Spinal cord (tissue), 10 donors: ENCODE results near the gene PNISR. TPM values are rescaled to one million over a fixed set of nuclear protein-coding genes. Genes with fewer than 3 reads are reported as not detected.

Experiments
- DNase-seq, 6 donors: peaks; one replicate each; pipeline versions ENCODE4 v3.0.0 to v3.0.0-alpha.2; 2013 to 2015; ENCODE audit warnings: low spot score in 6 of 6, low read depth in 4 of 6
- H3K27ac ChIP-seq: one replicate; pipeline ENCODE4 v1.5.1; 2013; ENCODE audit warnings: low read depth, low read length, control low read depth
- H3K27me3 ChIP-seq: one replicate; pipeline ENCODE4 v1.6.1; 2013; ENCODE audit warnings: low read length; ENCODE audit not compliant: control insufficient read depth, insufficient read depth
- H3K36me3 ChIP-seq: one replicate; pipeline ENCODE4 v1.6.1; 2013; ENCODE audit warnings: low read length; ENCODE audit not compliant: control insufficient read depth, insufficient read depth
- H3K4me1 ChIP-seq: one replicate; pipeline ENCODE4 v1.6.1; 2013; ENCODE audit warnings: low read length; ENCODE audit not compliant: control insufficient read depth, insufficient read depth
- H3K4me3 ChIP-seq: one replicate; pipeline ENCODE4 v1.5.1; 2013; ENCODE audit warnings: low read depth, low read length, control low read depth
- H3K9me3 ChIP-seq: one replicate; pipeline ENCODE4 v1.6.1; 2013; ENCODE audit warnings: low read length; ENCODE audit not compliant: control insufficient read depth, insufficient read depth
- WGBS: methylation state at CpG from one replicate; pipeline ENCODE4 v1.1.5; 2013; ENCODE audit warnings: missing lambda C conversion rate; ENCODE audit not compliant: insufficient coverage; 5-methylcytosine and 5-hydroxymethylcytosine counted together
- polyA plus RNA-seq, 2 donors: library from polyadenylated mRNA; unstranded; fragments of 120-200 nt; gene quantifications; one replicate each; pipeline ENCODE4 v1.2.1, GENCODE V29; 2013; ENCODE audit not compliant: insufficient read length in 2 of 2
- total RNA-seq, 2 donors: library from RNA; depleted of rRNA in 1 of 2; stranded (reverse); fragments of 120-200 nt in 1 of 2; fragments of >200 nt in 1 of 2; gene quantifications; one replicate each; pipeline versions ENCODE4 v1.2.3 to v1.2.4, GENCODE V29; 2013 to 2014
- donor health status: healthy.

PNISR gene
- total and polyA plus RNA-seq, 4 donors = 159 to 204 (median 193) TPM

DNA sequence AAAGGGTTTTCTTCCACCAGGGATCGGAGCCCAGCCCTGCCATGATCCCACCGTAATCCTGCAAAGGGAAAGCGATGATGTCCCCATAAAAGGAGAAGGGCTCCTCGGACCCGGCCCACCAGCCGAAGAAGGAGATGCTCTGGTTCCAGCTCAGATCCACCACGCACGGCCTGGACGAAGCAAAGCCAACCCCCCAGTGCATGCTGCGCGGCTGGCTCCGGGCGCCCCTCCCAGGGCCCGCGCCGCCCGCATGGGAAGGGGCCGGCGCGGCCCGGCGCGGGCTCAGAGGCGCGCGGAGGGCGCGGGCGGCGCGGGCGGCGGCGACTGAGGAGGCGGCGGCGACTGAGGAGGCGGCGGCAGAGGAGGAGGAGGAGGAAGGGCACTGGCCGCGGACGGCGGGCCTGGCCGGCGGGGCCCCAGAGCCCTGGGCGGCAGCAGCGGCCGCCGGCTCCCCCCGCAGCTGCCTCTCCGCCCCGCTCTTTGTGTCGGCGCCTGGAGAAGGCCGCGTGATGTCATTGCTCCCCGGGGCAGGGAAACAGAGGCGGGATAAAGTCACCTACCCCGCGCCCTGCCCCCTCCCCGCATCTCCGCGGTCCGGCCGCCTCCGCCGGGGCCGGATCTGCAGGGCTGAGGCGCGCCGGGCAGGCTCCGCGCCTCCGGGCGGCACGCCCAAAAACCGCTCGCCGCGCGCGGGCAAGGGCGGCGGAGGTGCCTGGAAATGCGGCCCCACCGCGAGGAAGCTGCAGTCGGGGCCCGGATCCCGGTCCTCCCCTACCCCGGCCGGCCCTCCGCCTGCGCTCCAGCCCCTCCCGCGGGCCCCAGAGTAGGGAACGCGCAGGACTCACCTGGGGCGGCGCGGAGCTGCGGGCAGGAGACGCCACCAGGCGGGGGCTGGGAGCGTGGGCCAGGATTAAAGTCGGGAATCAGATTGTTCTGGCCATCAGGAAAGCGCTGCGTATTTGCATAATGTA is 75.7 kb downstream of the PNISR start, which contains the start of gene FAXC:
Gene FAXC (minus strand): TSS at position 504 of the 971 bp plus-strand sequence. CDS start 302 bp downstream, at position 202.
- peak within 1 kb of the TSS; percentile 8 for H3K27ac ChIP-seq
- H3K4me3 ChIP-seq = peak within 1 kb of the TSS; percentile 67
- H3K36me3 ChIP-seq = no peaks in the 10 kb centered on the region
- H3K27me3 ChIP-seq = no peaks in the 10 kb centered on the region
- peaks cover 12% of the 10 kb centered on the region for H3K4me1 ChIP-seq
- peak in 5 of 6 donors; percentile 26 to 88 (median 47) for DNase-seq
- under 1% methylated on average over 106 of the region's 108 CpGs for WGBS
- no peaks in the 10 kb centered on the region for H3K9me3 ChIP-seq

DNA sequence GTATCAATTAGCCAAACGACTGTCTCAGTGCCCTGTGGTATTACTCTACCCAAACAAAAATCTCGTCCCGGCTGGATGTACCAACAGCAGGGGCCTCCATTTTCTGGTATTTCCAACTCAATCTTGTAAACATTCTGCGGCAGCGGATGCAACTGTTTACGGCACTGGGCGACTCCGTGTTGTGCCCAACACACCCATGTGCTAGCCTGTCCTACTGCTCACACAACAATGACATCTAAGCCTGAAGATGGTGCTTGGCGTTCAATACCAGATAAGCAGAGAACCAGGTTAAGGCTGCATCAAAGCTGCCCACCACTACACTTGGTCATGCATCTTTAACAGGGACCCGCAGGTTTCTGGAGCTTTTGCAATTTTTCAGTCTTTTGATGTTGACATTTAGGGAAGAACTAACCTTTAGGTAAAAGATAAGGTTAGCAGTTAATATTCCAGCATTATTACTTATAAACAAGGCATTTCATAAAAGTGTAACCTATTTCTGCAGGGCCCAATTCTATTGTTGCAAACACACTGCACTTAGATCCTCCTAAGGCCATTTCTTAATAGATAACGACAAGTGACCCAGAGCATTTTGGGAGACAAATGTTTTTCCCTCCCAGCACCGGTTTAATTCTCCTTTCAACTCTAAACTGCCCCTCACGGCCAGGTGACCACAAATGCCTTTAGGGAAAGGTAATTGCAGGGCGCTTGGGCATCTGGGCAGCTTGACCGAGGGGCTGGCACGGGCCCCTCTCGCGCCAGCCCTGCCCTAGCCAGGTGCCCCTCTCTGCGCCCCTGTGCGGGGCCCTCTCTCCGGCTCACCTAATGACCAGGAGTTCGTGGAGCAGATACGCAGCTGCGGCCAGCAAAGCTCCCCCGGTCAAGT is 76.6 kb downstream of the PNISR start:
- no peaks in the 10 kb centered on the region for H3K27me3 ChIP-seq
- H3K36me3 ChIP-seq = no peaks in the 10 kb centered on the region
- WGBS = 12% methylated on average over 21 of the region's 25 CpGs
- H3K4me3 ChIP-seq = peak overlapping the region; percentile 67
- DNase-seq = peak in 5 of 6 donors; percentile 17 to 88 (median 28)
- H3K27ac ChIP-seq = peak overlapping the region; percentile 8
- H3K4me1 ChIP-seq = peaks cover 12% of the 10 kb centered on the region
- no peaks in the 10 kb centered on the region for H3K9me3 ChIP-seq

Other genes with a start within 250 kb of the PNISR start
- gene FAXC, start 75.6 kb downstream of the PNISR start, total RNA-seq = 10 to 100 TPM; 11.7 to 31.7 TPM
- 10 to 100 TPM; 40.6 to 51.9 TPM for gene FAXC, start 75.6 kb downstream of the PNISR start, polyA plus RNA-seq
- 1 to 10 TPM; 8.7 to 9.2 TPM for gene COQ3, start 31.1 kb downstream of the PNISR start, total RNA-seq
- gene COQ3, start 31.1 kb downstream of the PNISR start, polyA plus RNA-seq = 10 to 100 TPM; 16.2 to 17.3 TPM
- 10 to 100 TPM; 22.3 to 53.3 TPM for gene USP45, start 90.1 kb upstream of the PNISR start, total RNA-seq
- gene USP45, start 90.1 kb upstream of the PNISR start, polyA plus RNA-seq = 1 to 10 TPM; 8.2 to 9.1 TPM
- 10 to 100 TPM; 45.3 to 90.2 TPM for gene CCNC, start 143.4 kb upstream of the PNISR start, total RNA-seq
- 10 to 100 TPM; 62.9 to 66.0 TPM for gene CCNC, start 143.4 kb upstream of the PNISR start, polyA plus RNA-seq
- 1 to 10 TPM in 1 of 2 donors, under 1 TPM in 1; 0.33 to 1.7 TPM for gene PRDM13, start 181.5 kb upstream of the PNISR start, total RNA-seq
- 1 to 10 TPM; 1.8 to 2.3 TPM for gene PRDM13, start 181.5 kb upstream of the PNISR start, polyA plus RNA-seq